Stimulated activated CD8-positive, alpha-beta memory T cell treated with anti-CD3 and anti-CD28 coated beads, Interleukin-15, amount 100 ng/mL, for 1 hour (primary cell): ENCODE measurements around the gene OR6P1.

Experiments
- DNase-seq: peaks from one replicate; pipeline ENCODE4 v3.0.0-alpha.2; 2020; ENCODE audit warnings: low read depth

Gene OR6P1

GRCh38 chr1:158516966-158517365 lies 53.4 kb downstream of the OR6P1 start:
- no peak for DNase-seq
